IgD-negative memory B cell (primary cell): ENCODE measurements around the gene ID3. TPM values are rescaled to one million over a fixed set of nuclear protein-coding genes. Genes with fewer than 3 reads are reported as not detected.

Experiments used
- H3K27ac Mint-ChIP-seq, 3 donors: one replicate each; pipeline ENCODE4 v1.8.0; 2020 to 2022; ENCODE audit warnings: mild to moderate bottlenecking in 3 of 3, mixed read lengths in 3 of 3, moderate library complexity in 1 of 3
- H3K27me3 Mint-ChIP-seq: one replicate; pipeline ENCODE4 v1.8.0; 2021; ENCODE audit warnings: mixed read lengths
- H3K36me3 Mint-ChIP-seq: one replicate; pipeline ENCODE4 v1.8.0; 2020; ENCODE audit warnings: mild to moderate bottlenecking, mixed read lengths
- H3K4me1 Mint-ChIP-seq, 3 donors: one replicate each; pipeline ENCODE4 v1.8.0; 2020 to 2022; ENCODE audit warnings: mixed read lengths in 3 of 3, mild to moderate bottlenecking in 1 of 3
- H3K4me3 Mint-ChIP-seq, 4 donors: one replicate each; pipeline ENCODE4 v1.8.0; 2020 to 2022; ENCODE audit warnings: mild to moderate bottlenecking in 4 of 4, mixed read lengths in 4 of 4, moderate library complexity in 3 of 4
- H3K9me3 Mint-ChIP-seq, 3 donors: one replicate each; pipeline ENCODE4 v1.8.0; 2020 to 2021; ENCODE audit warnings: mixed read lengths in 3 of 3, mild to moderate bottlenecking in 1 of 3
- polyA plus RNA-seq: library from polyadenylated mRNA; unstranded; fragments of 300-500 nt; fragmentation: Illumina TruSeq; gene quantifications from one replicate; pipeline ENCODE4 v1.2.3, GENCODE V29; 2021

The ID3 gene
- polyA plus RNA-seq, 1 donor from 2014 or later: 74.0 TPM

DNA sequence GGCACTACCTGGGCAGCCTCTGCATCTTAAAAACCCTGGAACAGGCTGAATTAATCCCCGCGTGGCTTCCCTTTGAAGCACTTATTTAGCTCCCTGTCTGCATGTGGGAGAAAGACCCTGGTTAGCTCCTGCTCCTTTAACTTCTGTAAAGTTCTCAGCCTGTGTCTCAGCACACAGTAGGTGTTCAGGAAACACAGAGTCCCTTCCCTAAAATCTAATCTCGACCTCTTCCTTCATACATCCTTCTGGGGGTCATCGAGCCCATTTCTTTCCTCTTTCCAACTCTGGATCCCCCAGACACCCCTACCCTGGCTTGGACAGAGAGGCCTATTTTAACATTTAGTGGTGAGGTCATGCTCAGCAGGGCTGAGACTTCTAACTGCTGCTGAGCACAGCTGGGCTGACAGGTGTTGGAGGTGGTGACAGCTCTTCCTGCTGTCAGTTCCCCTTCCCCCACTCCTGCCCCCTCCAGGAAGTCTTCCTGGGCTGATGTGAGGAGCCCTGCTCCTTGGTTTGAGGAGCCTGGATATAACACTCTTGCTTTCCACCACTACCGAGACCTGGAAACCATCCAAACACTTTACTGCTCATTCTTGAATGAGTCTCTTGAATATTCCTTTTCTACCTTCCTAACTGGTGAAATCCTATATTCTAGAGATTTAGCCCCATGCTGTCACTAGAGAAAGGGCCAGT is 33.6 kb downstream of the ID3 start:
- Mint-ChIP-seq H3K27me3 (no peaks in the 10 kb centered on the region), H3K4me1 (peaks cover 63 to 71% (median 67%) of the 10 kb centered on the region in 3 donors), H3K27ac (peak overlapping the region; percentile 87 to 95 (median 89)), H3K9me3 (no peaks in the 10 kb centered on the region), H3K36me3 (peaks cover 4% of the 10 kb centered on the region), H3K4me3 (peak overlapping the region; percentile 73 to 79 (median 77))

- Mint-ChIP-seq H3K36me3 (peaks cover 4% of the 10 kb centered on the region), H3K27ac (peak overlapping the region; percentile 87 to 95 (median 89)), H3K9me3 (no peaks in the 10 kb centered on the region), H3K4me1 (peaks cover 63 to 69% (median 65%) of the 10 kb centered on the region in 3 donors), H3K27me3 (no peaks in the 10 kb centered on the region), H3K4me3 (peak overlapping the region; percentile 34 to 79 (median 77))
Observed at GRCh38 chr1:23524716-23525401, 34.4 kb downstream of the ID3 start.

GRCh38 chr1:23524163-23524562 is 35.1 kb downstream of the ID3 start:
- Mint-ChIP-seq H3K27ac (peak overlapping the region in 2 of 3 donors; percentile 84 to 87), H3K36me3 (peaks cover 4% of the 10 kb centered on the region), H3K9me3 (no peaks in the 10 kb centered on the region), H3K4me1 (peaks cover 59 to 65% (median 62%) of the 10 kb centered on the region in 3 donors), H3K4me3 (peak overlapping the region in 3 of 4 donors; percentile 74 to 79 (median 77)), H3K27me3 (no peaks in the 10 kb centered on the region)

DNA sequence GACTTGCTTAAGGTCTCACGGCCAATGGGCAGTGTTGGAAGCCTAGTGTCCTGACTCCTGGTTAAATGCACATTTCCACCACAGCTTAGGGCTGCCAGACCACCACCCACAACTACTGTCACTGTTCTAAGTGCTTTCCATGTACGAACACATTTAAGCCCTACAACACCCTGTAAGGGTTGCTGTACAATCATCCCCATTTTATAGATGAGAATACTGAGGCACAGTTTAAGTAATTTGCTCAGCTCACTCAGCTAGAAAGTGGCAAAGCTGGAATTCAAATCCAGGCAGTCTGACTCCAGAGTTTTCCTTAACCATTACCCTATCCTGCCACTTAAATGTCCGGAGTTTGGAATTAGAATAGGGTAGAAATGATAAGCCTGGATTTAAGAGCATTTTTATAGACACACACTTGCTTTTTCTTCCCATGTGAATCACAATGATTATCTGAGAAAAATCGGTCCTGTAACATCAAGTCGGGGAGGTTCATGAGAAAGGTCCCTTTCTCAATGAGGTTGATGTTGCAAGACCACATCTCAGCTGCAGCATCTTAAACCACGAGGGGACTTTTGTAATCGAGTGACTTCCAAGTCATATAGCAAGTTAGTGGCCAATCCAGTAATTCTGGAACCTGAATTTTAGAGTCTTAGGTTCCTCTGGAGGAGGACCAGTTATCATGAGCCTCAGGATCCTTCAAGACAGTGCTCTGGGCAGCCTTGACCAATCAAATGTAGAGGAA is 36.9 kb downstream of the ID3 start:
- H3K4me3 Mint-ChIP-seq: peak overlapping the region in 1 of 4 donors; percentile 70
- H3K27me3 Mint-ChIP-seq: no peaks in the 10 kb centered on the region
- H3K9me3 Mint-ChIP-seq: no peaks in the 10 kb centered on the region
- H3K36me3 Mint-ChIP-seq: peaks cover 8% of the 10 kb centered on the region
- peaks cover 46 to 48% (median 48%) of the 10 kb centered on the region in 3 donors for H3K4me1 Mint-ChIP-seq
- H3K27ac Mint-ChIP-seq: peak overlapping the region in 2 of 3 donors; percentile 40 to 71

DNA sequence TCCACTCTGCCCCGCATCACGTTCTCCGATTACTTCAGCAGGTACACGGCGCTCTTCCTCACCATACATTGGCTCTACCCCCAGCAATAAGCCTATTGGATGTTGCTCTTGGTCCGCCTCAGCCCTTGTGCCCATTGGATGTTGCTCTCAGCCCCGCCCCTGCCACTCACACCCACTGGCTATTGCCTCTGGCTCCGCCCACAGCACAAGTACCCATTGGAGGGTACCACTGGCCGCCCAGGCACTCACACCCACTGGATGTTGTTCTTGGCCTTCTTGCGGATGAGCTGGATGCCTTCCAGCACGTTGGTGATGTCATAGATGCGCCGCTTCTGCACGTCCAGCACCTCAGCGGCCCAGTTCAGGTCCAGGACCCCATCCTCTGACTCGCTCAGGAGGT is 37.7 kb downstream of the ID3 start:
- H3K27me3 Mint-ChIP-seq: no peaks in the 10 kb centered on the region
- peak overlapping the region in 1 of 3 donors; percentile 40 for H3K27ac Mint-ChIP-seq
- H3K4me1 Mint-ChIP-seq: peaks cover 39 to 42% (median 42%) of the 10 kb centered on the region in 3 donors
- no peaks in the 10 kb centered on the region for H3K9me3 Mint-ChIP-seq
- H3K36me3 Mint-ChIP-seq: peaks cover 12% of the 10 kb centered on the region
- no peak overlapping the region for H3K4me3 Mint-ChIP-seq

DNA sequence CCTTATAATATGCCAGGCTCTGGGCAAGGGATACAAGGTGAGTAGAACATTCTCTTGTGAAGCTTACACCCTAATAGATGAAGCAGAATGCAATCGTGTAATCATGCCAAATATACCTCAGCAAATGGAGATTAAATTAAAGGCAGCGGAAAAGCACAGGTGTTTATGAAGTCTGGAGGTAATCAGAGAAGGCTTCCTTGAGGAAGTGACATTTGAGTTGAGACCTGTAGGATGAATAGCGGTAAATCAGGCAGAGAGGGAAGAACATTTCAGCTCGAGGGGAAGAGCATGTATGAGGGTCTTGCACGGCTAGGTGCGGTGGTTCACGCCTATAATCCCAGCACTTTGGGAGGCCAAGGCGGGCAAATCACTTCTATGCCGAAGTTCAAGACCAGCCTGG is 41.7 kb downstream of the ID3 start:
- Mint-ChIP-seq H3K36me3 (peaks cover 12% of the 10 kb centered on the region), H3K4me1 (peaks cover 9 to 13% (median 11%) of the 10 kb centered on the region in 3 donors), H3K27ac (no peak overlapping the region), H3K9me3 (no peaks in the 10 kb centered on the region), H3K27me3 (no peaks in the 10 kb centered on the region), H3K4me3 (peak overlapping the region in 1 of 4 donors; percentile 5)

- Mint-ChIP-seq H3K4me1 (peaks cover 0 to 7% (median 2%) of the 10 kb centered on the region in 3 donors), H3K27ac (no peak overlapping the region), H3K27me3 (no peaks in the 10 kb centered on the region), H3K36me3 (peaks cover 10% of the 10 kb centered on the region), H3K4me3 (no peak overlapping the region), H3K9me3 (no peaks in the 10 kb centered on the region)
Observed at GRCh38 chr1:23515905-23516304, 43.4 kb downstream of the ID3 start.

DNA sequence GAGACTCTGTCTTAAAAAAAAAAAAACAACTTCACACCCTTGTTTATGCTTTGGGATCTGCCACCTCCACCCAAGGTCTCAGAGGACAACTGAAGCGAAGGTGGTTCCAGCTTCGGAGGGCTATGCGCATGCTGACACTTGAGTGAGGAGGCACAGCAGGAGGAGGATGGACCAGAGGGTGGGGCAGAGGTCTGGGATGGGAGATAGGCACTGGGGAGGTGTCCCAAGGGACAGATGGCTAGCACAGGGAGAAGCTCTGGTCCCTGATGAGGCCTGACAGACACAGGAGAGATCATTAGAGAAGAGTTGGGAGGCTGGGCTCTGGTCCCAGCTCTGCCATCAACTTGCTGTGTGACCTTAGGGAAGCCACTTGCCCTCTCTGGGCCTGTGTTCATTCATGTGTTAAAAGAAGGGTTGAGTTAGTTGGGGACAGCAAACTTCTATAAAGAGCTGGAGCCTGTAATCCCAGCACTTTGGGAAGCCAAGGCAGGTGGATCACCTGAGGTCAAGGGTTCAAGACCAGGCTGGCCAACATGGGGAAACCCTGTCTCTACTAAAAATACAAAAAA is 45.1 kb downstream of the ID3 start:
- H3K9me3 Mint-ChIP-seq: no peaks in the 10 kb centered on the region
- H3K27me3 Mint-ChIP-seq: no peaks in the 10 kb centered on the region
- no peak overlapping the region for H3K27ac Mint-ChIP-seq
- no peak overlapping the region for H3K4me3 Mint-ChIP-seq
- H3K4me1 Mint-ChIP-seq: peaks cover 0 to 7% (median 2%) of the 10 kb centered on the region in 3 donors
- H3K36me3 Mint-ChIP-seq: peaks cover 13% of the 10 kb centered on the region

- Mint-ChIP-seq H3K27ac (no peak overlapping the region), H3K36me3 (peaks cover 5% of the 10 kb centered on the region)
Observed at GRCh38 chr1:23509896-23510295, 49.4 kb downstream of the ID3 start.

More at GRCh38 chr1:23509896-23510295, 49.4 kb downstream of the ID3 start:
- no peaks in the 10 kb centered on the region for H3K9me3 Mint-ChIP-seq
- H3K4me3 Mint-ChIP-seq: no peak overlapping the region
- peaks cover 0 to 4% (median 1%) of the 10 kb centered on the region in 3 donors for H3K4me1 Mint-ChIP-seq
- H3K27me3 Mint-ChIP-seq: no peaks in the 10 kb centered on the region

Other genes starting within 250 kb of the ID3 start
- 164 TPM for gene HNRNPR, start 215.2 kb downstream of the ID3 start, polyA plus RNA-seq
- 2.5 TPM for gene ZNF436, start 189.7 kb downstream of the ID3 start, polyA plus RNA-seq
- gene TCEA3, start 134.8 kb downstream of the ID3 start, polyA plus RNA-seq: 0.69 TPM
- gene ASAP3, start 75.3 kb downstream of the ID3 start, polyA plus RNA-seq: 0.66 TPM
- 2.2 TPM for gene E2F2, start 28.3 kb downstream of the ID3 start, polyA plus RNA-seq
- gene RPL11, start 132.3 kb upstream of the ID3 start, polyA plus RNA-seq: 1,607 TPM
- 100 TPM for gene ELOA, start 184.0 kb upstream of the ID3 start, polyA plus RNA-seq
- gene PITHD1, start 218.9 kb upstream of the ID3 start, polyA plus RNA-seq: 73.6 TPM
- gene LYPLA2, start 231.6 kb upstream of the ID3 start, polyA plus RNA-seq: 96.5 TPM
- 8.0 TPM for gene GALE, start 241.3 kb upstream of the ID3 start, polyA plus RNA-seq